ENCODE measurements around the gene FAM171A1.
"Not testable (repeated sequence)": the region's sequence is repeated elsewhere in the genome, so short reads cannot be mapped to it uniquely, and the experiment has no call there.

Gene FAM171A1

DNA sequence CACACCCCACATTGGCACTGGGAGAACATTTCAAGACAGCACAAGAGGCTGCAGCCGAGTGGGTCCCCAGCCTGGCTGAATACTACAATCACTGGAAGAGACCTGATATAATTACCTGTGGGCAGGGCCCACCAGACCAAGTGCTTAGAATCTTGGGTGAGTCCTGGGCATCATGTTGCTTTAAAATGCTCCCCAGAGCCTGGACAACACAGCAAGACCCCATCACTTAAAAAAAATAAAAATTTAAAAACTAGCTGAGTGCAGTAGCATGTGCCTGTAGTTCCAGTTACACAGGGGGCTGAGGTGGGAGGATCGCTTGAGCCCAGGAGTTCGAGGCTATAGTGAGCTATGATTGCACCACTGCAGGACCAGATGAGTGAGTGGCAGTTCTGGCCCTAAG, 28.1 kb downstream of the FAM171A1 start:
- H3K4me1 Mint-ChIP-seq (ENCODE audit: low read depth), result no peaks in the 10 kb centered on the region
- peaks cover 2% of the 10 kb centered on the region for H3K27me3 Mint-ChIP-seq
- no peak overlapping the region for H3K27ac Mint-ChIP-seq
- no peak overlapping the region for H3K4me3 Mint-ChIP-seq
- no peaks in the 10 kb centered on the region for H3K9me3 Mint-ChIP-seq (ENCODE audit: low read depth)
- H3K36me3 Mint-ChIP-seq, result no peaks in the 10 kb centered on the region

DNA sequence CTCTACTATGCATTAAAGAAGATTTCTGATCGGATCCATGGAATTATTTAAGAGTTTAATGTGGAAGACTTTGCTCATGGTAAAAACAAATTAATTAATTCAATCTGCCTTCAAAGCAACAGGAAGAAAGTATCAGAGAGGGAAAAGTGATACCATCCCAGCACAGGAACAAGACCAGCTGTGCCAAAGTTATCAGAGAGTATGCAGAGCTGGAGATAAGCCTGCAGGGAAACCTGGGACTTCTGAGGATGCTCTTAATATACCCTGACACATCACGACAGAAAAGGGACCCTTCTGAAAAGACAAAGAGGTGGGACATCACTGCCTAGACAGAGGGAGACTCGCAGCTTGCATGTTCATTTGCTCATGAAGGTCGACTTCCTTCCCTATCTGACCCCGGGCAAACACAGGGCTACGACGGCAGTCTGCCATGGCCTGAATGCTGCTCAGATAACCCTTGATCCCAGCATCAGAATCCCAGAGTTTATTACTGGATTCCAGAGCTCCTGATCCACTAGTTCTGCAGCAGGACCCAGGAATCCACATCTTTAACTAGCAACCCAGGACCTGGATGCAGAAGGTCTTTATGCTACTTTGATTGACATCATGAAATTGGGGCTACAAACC, 29.5 kb downstream of the FAM171A1 start:
- Mint-ChIP-seq H3K4me3 (no peak overlapping the region), H3K9me3 (ENCODE audit: low read depth) (no peaks in the 10 kb centered on the region), H3K27me3 (peaks cover 2% of the 10 kb centered on the region), H3K36me3 (no peaks in the 10 kb centered on the region), H3K27ac (no peak overlapping the region), H3K4me1 (ENCODE audit: low read depth) (no peaks in the 10 kb centered on the region)

- Mint-ChIP-seq H3K36me3 (no peaks in the 10 kb centered on the region), H3K27ac (no peak overlapping the region), H3K27me3 (peaks cover 2% of the 10 kb centered on the region), H3K4me3 (no peak overlapping the region), H3K4me1 (ENCODE audit: low read depth) (no peaks in the 10 kb centered on the region), H3K9me3 (ENCODE audit: low read depth) (no peaks in the 10 kb centered on the region)
These were observed 31.2 kb downstream of the FAM171A1 start for GRCh38 chr10:15339892-15340291.

- not testable (repeated sequence) for H3K27ac Mint-ChIP-seq; H3K9me3 Mint-ChIP-seq (ENCODE audit: low read depth); H3K36me3 Mint-ChIP-seq; H3K4me3 Mint-ChIP-seq; H3K4me1 Mint-ChIP-seq (ENCODE audit: low read depth); H3K27me3 Mint-ChIP-seq
These were observed 33.6 kb downstream of the FAM171A1 start for GRCh38 chr10:15337441-15337923.

DNA sequence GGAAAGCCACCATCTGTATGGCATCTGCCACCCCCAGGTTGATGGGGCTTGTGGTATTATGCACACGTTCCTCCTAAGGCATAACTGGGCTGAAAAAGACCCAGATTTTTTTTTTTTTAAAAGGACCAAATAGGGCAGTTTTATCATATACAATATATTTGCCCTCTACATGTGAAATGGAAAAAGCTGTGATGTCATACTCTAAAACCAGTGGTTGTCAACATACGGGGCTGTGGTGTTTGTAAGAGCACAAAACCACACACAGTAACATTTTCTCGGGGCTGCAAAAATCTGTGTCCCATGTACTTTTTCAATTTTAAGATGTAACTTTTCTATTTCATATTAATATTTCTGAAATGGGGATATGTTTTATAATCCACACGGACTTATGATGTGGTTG, 34.9 kb downstream of the FAM171A1 start:
- H3K9me3 Mint-ChIP-seq (ENCODE audit: low read depth), result no peaks in the 10 kb centered on the region
- no peak overlapping the region for H3K27ac Mint-ChIP-seq
- peaks cover 4% of the 10 kb centered on the region for H3K27me3 Mint-ChIP-seq
- H3K4me1 Mint-ChIP-seq (ENCODE audit: low read depth), result no peaks in the 10 kb centered on the region
- no peaks in the 10 kb centered on the region for H3K36me3 Mint-ChIP-seq
- H3K4me3 Mint-ChIP-seq, result no peak overlapping the region

GRCh38 chr10:15335508-15335907, 35.6 kb downstream of the FAM171A1 start:
- Mint-ChIP-seq H3K27me3 (peaks cover 4% of the 10 kb centered on the region), H3K9me3 (ENCODE audit: low read depth) (no peaks in the 10 kb centered on the region), H3K4me3 (no peak overlapping the region), H3K36me3 (no peaks in the 10 kb centered on the region), H3K4me1 (ENCODE audit: low read depth) (no peaks in the 10 kb centered on the region), H3K27ac (no peak overlapping the region)

- Mint-ChIP-seq H3K27me3 (peaks cover 4% of the 10 kb centered on the region), H3K9me3 (ENCODE audit: low read depth) (no peaks in the 10 kb centered on the region), H3K4me3 (no peak overlapping the region), H3K4me1 (ENCODE audit: low read depth) (no peaks in the 10 kb centered on the region), H3K36me3 (no peaks in the 10 kb centered on the region), H3K27ac (no peak overlapping the region)
These were observed 36.3 kb downstream of the FAM171A1 start for GRCh38 chr10:15334650-15335323.

- Mint-ChIP-seq H3K27ac (no peak overlapping the region), H3K9me3 (ENCODE audit: low read depth) (no peaks in the 10 kb centered on the region), H3K4me1 (ENCODE audit: low read depth) (no peaks in the 10 kb centered on the region), H3K36me3 (no peaks in the 10 kb centered on the region), H3K4me3 (no peak overlapping the region), H3K27me3 (peaks cover 2% of the 10 kb centered on the region)
These were observed 37.0 kb downstream of the FAM171A1 start for GRCh38 chr10:15333909-15334649.

- not testable (repeated sequence) for H3K27me3 Mint-ChIP-seq; H3K9me3 Mint-ChIP-seq (ENCODE audit: low read depth); H3K4me1 Mint-ChIP-seq (ENCODE audit: low read depth); H3K36me3 Mint-ChIP-seq; H3K4me3 Mint-ChIP-seq; H3K27ac Mint-ChIP-seq
These were observed 37.9 kb downstream of the FAM171A1 start for GRCh38 chr10:15333181-15333580.

- Mint-ChIP-seq H3K9me3 (ENCODE audit: low read depth) (no peaks in the 10 kb centered on the region), H3K27ac (no peak overlapping the region), H3K4me3 (no peak overlapping the region), H3K36me3 (no peaks in the 10 kb centered on the region), H3K4me1 (ENCODE audit: low read depth) (no peaks in the 10 kb centered on the region), H3K27me3 (peaks cover 2% of the 10 kb centered on the region)
These were observed 39.6 kb downstream of the FAM171A1 start for GRCh38 chr10:15331461-15331860.

GRCh38 chr10:15329437-15329836, 41.7 kb downstream of the FAM171A1 start:
- no peak overlapping the region for H3K27ac Mint-ChIP-seq
- H3K9me3 Mint-ChIP-seq (ENCODE audit: low read depth), result no peaks in the 10 kb centered on the region
- no peak overlapping the region for H3K4me3 Mint-ChIP-seq
- no peaks in the 10 kb centered on the region for H3K36me3 Mint-ChIP-seq
- H3K4me1 Mint-ChIP-seq (ENCODE audit: low read depth), result peaks cover 1% of the 10 kb centered on the region
- H3K27me3 Mint-ChIP-seq, result peaks cover under 1% of the 10 kb centered on the region

- Mint-ChIP-seq H3K9me3 (ENCODE audit: low read depth) (no peaks in the 10 kb centered on the region), H3K4me1 (ENCODE audit: low read depth) (peaks cover 1% of the 10 kb centered on the region), H3K36me3 (no peaks in the 10 kb centered on the region), H3K4me3 (no peak overlapping the region), H3K27ac (no peak overlapping the region), H3K27me3 (peaks cover 3% of the 10 kb centered on the region)
These were observed 45.2 kb downstream of the FAM171A1 start for GRCh38 chr10:15325944-15326284.

DNA sequence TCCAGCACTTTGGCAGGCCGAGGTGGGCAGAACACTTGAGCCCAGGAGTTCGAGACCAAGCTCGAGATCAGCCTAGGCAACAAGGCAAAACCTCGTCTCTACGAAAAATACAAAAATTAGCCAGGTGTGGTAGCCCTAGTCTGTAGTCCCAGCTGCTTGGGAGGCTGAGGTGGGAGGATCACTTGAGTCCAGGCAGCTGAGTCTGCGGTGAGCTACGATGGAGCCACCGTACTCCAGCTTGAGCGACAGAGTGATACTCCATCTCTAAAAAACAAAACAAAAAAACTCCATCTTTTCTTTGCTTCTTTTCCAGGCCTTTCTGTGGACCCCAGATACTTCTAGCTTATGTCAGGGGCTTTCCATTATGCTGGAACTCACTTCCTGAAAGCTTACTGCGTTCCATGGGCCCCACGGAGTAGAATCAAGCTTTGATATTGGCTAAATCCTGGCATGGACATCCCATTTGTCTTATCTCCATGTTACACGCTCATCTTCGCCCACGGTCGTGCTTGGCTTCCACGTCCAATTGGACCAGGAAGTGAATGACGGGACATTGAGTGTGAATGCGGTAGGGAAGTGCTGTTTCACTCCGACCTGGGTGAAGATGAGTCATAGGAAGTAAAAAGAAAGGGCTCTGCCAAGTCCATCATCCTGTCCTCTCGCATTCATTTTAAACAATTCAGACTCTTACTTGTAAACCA, 45.7 kb downstream of the FAM171A1 start:
- H3K36me3 Mint-ChIP-seq, result no peaks in the 10 kb centered on the region
- H3K27me3 Mint-ChIP-seq, result peaks cover 3% of the 10 kb centered on the region
- peaks cover 1% of the 10 kb centered on the region for H3K4me1 Mint-ChIP-seq (ENCODE audit: low read depth)
- no peaks in the 10 kb centered on the region for H3K9me3 Mint-ChIP-seq (ENCODE audit: low read depth)
- no peak overlapping the region for H3K27ac Mint-ChIP-seq
- H3K4me3 Mint-ChIP-seq, result no peak overlapping the region

GRCh38 chr10:15324611-15325010, 46.5 kb downstream of the FAM171A1 start:
- H3K4me1 Mint-ChIP-seq (ENCODE audit: low read depth), result peaks cover 1% of the 10 kb centered on the region
- H3K9me3 Mint-ChIP-seq (ENCODE audit: low read depth), result peaks cover 3% of the 10 kb centered on the region
- no peak overlapping the region for H3K27ac Mint-ChIP-seq
- H3K27me3 Mint-ChIP-seq, result peaks cover 3% of the 10 kb centered on the region
- peaks cover 3% of the 10 kb centered on the region for H3K36me3 Mint-ChIP-seq
- no peak overlapping the region for H3K4me3 Mint-ChIP-seq

DNA sequence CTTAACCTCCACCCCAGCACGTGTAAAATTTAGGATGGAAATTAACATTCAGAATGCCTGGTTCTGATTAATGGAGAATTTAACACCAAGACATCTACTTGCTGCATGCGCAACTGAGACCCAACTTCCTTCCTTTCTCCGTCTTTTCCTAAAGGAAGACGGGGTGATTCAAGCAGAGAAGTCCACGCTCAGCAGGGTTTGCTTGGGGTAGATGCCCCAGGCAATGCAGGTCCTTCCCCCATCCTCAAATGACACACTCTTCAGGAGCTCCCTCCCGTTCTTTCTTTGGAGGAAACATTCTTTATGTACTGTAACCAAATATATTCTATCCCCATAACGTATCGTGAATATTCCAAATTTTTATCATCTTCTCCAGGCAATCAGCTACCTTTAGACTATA, 47.0 kb downstream of the FAM171A1 start:
- Mint-ChIP-seq H3K4me3 (no peak overlapping the region), H3K36me3 (peaks cover 3% of the 10 kb centered on the region), H3K4me1 (ENCODE audit: low read depth) (peaks cover 1% of the 10 kb centered on the region), H3K9me3 (ENCODE audit: low read depth) (peaks cover 3% of the 10 kb centered on the region), H3K27me3 (peaks cover 3% of the 10 kb centered on the region), H3K27ac (no peak overlapping the region)

Data from activated naive CD8-positive, alpha-beta T cell (primary cell).